ENCODE results near the gene TTC9. TPM values are rescaled to one million over a fixed set of nuclear protein-coding genes. Genes with fewer than 3 reads are reported as not detected.

Gene TTC9
- total RNA-seq, 1 experiment from 2014 or later: 0.30 TPM

DNA sequence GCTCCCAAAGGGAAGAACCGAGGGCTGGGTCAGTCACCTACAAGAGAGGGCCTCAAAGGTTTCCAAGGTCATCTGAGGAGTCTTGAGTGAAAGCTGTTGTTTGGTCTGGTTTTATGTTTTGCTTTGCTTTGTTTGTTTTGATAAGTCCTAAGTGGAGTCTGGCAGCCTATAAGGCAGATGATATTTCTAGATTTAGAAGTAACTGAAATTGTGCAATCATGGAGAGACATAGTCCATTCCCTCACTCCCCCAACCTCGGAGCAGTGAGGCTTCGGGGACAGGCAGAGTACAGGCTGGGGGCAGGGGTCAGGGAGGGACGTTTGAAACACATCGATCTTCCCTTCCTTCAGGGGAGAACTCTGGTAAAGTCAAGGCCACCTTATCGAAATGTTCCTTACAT, 42.3 kb downstream of the TTC9 start:
- TF ChIP-seq, protein P1, sequence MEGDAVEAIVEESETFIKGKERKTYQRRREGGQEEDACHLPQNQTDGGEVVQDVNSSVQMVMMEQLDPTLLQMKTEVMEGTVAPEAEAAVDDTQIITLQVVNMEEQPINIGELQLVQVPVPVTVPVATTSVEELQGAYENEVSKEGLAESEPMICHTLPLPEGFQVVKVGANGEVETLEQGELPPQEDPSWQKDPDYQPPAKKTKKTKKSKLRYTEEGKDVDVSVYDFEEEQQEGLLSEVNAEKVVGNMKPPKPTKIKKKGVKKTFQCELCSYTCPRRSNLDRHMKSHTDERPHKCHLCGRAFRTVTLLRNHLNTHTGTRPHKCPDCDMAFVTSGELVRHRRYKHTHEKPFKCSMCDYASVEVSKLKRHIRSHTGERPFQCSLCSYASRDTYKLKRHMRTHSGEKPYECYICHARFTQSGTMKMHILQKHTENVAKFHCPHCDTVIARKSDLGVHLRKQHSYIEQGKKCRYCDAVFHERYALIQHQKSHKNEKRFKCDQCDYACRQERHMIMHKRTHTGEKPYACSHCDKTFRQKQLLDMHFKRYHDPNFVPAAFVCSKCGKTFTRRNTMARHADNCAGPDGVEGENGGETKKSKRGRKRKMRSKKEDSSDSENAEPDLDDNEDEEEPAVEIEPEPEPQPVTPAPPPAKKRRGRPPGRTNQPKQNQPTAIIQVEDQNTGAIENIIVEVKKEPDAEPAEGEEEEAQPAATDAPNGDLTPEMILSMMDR (IDR thresholded peaks at IDR 0.05; ENCODE audit: unreplicated experiment): no peak
- Mint-ChIP-seq H3K4me1 (ENCODE audit: insufficient read depth, unreplicated experiment) (no peaks in the 10 kb centered on the region), H3K36me3 (ENCODE audit: insufficient read depth, unreplicated experiment) (peaks cover 7% of the 10 kb centered on the region), H3K27me3 (ENCODE audit: insufficient read depth, unreplicated experiment) (no peaks in the 10 kb centered on the region), H3K4me3 (ENCODE audit: unreplicated experiment) (no peak overlapping the region), H3K9me3 (ENCODE audit: unreplicated experiment) (no peaks in the 10 kb centered on the region), H3K27ac (ENCODE audit: low read depth, unreplicated experiment) (no peak overlapping the region)
- DNase-seq (ENCODE audit: unreplicated experiment): no peak
- CTCF ChIA-PET: no interaction called here
- POLR2A ChIA-PET: no interaction called here
- intact Hi-C loops (cut with micrococcal nuclease): no loop called here
- no TSS peak for BruUV-seq (replicated peaks)

DNA sequence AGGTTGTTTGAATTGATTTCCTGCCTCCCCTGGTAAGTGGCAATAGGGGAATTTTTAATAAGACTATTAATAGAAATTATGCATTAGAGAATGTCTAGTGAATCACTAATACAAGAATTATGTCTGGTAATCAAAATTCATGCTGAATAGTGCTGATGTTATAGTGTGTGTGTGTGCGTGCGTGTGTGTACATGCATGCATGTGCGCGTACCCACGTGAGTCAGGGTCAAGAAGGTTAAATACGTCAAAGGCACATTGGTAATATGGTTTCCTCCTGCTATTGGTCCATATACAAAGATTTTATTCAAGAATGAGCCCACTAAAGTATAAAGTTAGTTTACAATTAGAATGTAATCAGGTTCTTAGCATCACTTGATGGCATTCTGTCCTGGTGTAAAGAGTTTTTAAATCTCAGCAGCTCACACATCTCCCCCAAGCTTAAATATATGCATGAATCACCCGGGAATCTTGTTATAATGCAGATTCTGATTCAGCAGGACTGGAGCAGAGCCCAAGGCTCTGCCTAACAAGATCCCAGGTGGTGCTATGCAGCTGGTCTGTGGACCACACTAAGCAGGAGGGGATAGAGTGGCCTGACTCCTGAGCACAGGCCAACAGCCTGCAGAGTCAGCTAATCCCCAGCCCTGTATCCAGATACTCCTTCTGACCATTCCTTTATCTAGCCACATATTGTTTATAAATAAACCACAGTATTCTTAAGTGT, 43.9 kb downstream of the TTC9 start:
- H3K36me3 Mint-ChIP-seq (ENCODE audit: insufficient read depth, unreplicated experiment): peaks cover 7% of the 10 kb centered on the region
- H3K4me3 Mint-ChIP-seq (ENCODE audit: unreplicated experiment): no peak overlapping the region
- POLR2A ChIA-PET: no interaction called here
- no TSS peak for BruUV-seq (replicated peaks)
- DNase-seq (ENCODE audit: unreplicated experiment): no peak
- CTCF ChIA-PET: interaction anchor here (0.6 kb wide), 1 partner anchor 180 kb away, joined by 3 read pairs; no protein-coding TSS in a partner anchor
- no peak overlapping the region for H3K27ac Mint-ChIP-seq (ENCODE audit: low read depth, unreplicated experiment)
- no peaks in the 10 kb centered on the region for H3K9me3 Mint-ChIP-seq (ENCODE audit: unreplicated experiment)
- no peaks in the 10 kb centered on the region for H3K4me1 Mint-ChIP-seq (ENCODE audit: insufficient read depth, unreplicated experiment)
- TF ChIP-seq, protein P1 (IDR thresholded peaks at IDR 0.05; ENCODE audit: unreplicated experiment): no peak
- intact Hi-C loops (cut with micrococcal nuclease): no loop called here
- no peaks in the 10 kb centered on the region for H3K27me3 Mint-ChIP-seq (ENCODE audit: insufficient read depth, unreplicated experiment)

DNA sequence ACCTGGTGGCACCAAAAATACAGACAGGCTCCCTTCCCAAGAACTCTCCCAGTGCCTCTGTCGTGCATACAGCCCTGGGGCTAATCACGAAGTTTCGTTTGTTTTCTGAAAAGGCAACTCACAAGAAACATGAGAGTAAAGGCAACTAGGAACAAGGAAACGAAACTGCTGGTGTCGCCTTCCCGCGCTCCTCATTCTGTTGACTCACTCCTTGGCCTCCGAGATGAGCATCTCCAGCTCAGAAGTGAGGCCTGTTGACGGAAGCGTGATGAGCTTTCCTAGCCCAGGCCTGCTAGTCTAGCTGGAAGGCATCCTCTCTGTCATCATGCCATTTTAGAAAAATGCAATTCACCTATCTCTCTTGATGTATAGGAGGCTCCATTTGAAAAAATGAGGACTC, 50.5 kb downstream of the TTC9 start:
- Mint-ChIP-seq H3K4me3 (ENCODE audit: unreplicated experiment) (no peak overlapping the region), H3K27me3 (ENCODE audit: insufficient read depth, unreplicated experiment) (no peaks in the 10 kb centered on the region), H3K4me1 (ENCODE audit: insufficient read depth, unreplicated experiment) (peaks cover under 1% of the 10 kb centered on the region), H3K27ac (ENCODE audit: low read depth, unreplicated experiment) (no peak overlapping the region), H3K9me3 (ENCODE audit: unreplicated experiment) (no peaks in the 10 kb centered on the region), H3K36me3 (ENCODE audit: insufficient read depth, unreplicated experiment) (no peaks in the 10 kb centered on the region)
- no TSS peak for BruUV-seq (replicated peaks)
- ChIA-PET POLR2A (no interaction called here), CTCF (interaction anchor here (0.6 to 2.4 kb wide), 3 partner anchors 21 to 1489 kb away, joined by 3 to 9 read pairs (median 3); no protein-coding TSS in a partner anchor)
- TF ChIP-seq, protein P1 (IDR thresholded peaks at IDR 0.05; ENCODE audit: unreplicated experiment): no peak
- DNase-seq (ENCODE audit: unreplicated experiment): no peak
- intact Hi-C loops (cut with micrococcal nuclease): no loop called here

DNA sequence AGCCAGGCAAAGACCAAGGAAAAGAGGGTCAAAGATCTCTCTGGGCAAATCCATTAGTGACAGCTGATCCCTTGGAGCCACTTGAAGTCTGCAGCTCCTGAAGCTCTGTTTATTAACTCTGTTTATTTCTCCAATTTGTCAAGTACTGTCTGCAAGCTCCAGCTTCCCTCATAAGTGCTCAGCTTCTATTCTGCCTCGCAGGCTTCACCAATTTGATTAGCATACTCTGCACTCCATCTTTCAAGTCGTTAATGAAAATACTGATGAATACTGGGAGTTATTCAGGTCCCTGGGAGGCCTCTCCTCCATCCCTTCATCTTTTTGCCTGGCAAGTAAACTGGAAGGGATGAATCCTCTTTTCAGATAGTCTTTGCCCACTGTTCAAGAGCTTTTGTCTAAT, 54.3 kb downstream of the TTC9 start:
- peaks cover 18% of the 10 kb centered on the region for H3K4me1 Mint-ChIP-seq (ENCODE audit: insufficient read depth, unreplicated experiment)
- no peak overlapping the region for H3K4me3 Mint-ChIP-seq (ENCODE audit: unreplicated experiment)
- POLR2A ChIA-PET: no interaction called here
- no peaks in the 10 kb centered on the region for H3K27me3 Mint-ChIP-seq (ENCODE audit: insufficient read depth, unreplicated experiment)
- H3K36me3 Mint-ChIP-seq (ENCODE audit: insufficient read depth, unreplicated experiment): no peaks in the 10 kb centered on the region
- no peak overlapping the region for H3K27ac Mint-ChIP-seq (ENCODE audit: low read depth, unreplicated experiment)
- CTCF ChIA-PET: no interaction called here
- TF ChIP-seq, protein P1 (IDR thresholded peaks at IDR 0.05; ENCODE audit: unreplicated experiment): no peak
- no peak for DNase-seq (ENCODE audit: unreplicated experiment)
- H3K9me3 Mint-ChIP-seq (ENCODE audit: unreplicated experiment): no peaks in the 10 kb centered on the region
- no TSS peak for BruUV-seq (replicated peaks)
- intact Hi-C loops (cut with micrococcal nuclease): loop anchor here (5.0 kb wide), 1 partner anchor 54 kb away; the partner anchor contains the start of gene TTC9
